Upper lobe of right lung (tissue), 1 donor: ENCODE measurements around the gene DMKN. TPM values are rescaled to one million over a fixed set of nuclear protein-coding genes. Genes with fewer than 3 reads are reported as not detected.
A peak's percentile ranks its signal among the peaks of the same experiment; 100 is the strongest.

Experiments used
- ATAC-seq: fragments of 200-7000 bp; cut with Tn5 transposase; one replicate; pipeline ENCODE4 v1.9.1; 2020; ENCODE audit warnings: mild to moderate bottlenecking, moderate library complexity
- DNase-seq: peaks from one replicate; pipeline ENCODE4 v3.0.0-alpha.2; 2020
- H3K27ac ChIP-seq: fragments of 200-600 bp; one replicate; pipeline ENCODE4 v1.8.0; 2022
- H3K27me3 ChIP-seq: fragments of 200-600 bp; one replicate; pipeline ENCODE4 v1.8.0; 2022; ENCODE audit warnings: mild to moderate bottlenecking
- H3K36me3 ChIP-seq: fragments of 200-600 bp; one replicate; pipeline ENCODE4 v1.8.0; 2022
- H3K4me1 ChIP-seq: fragments of 200-600 bp; one replicate; pipeline ENCODE4 v1.8.0; 2022
- H3K4me3 ChIP-seq: fragments of 200-600 bp; one replicate; pipeline ENCODE4 v1.8.0; 2022; ENCODE audit warnings: mild to moderate bottlenecking
- H3K9me3 ChIP-seq: fragments of 200-600 bp; one replicate; pipeline ENCODE4 v1.8.0; 2022
- CTCF ChIP-seq: fragments of 200-600 bp; IDR thresholded peaks from one replicate; pipeline ENCODE4 v1.8.0; 2022; ENCODE audit warnings: antibody characterized with exemption
- intact Hi-C: fragments of 100-400 bp; cut with DNase I; formaldehyde crosslinking; loops from one replicate; pipeline ENCODE4 v1.11.0; 2022
- total RNA-seq: library from RNA; stranded (reverse); fragmentation: NEBNext Ultra II Directional; extraction: Animal tissue kit (Norgen Biotek cat#: 25700); gene quantifications from one replicate; pipeline ENCODE4 v1.2.1, GENCODE V29; 2021
- donor health status: DM: no; HTN: yes; CAD: no; lungs with severe emphysema.

Gene DMKN
- total RNA-seq, 1 donor from 2014 or later, result 79.8 TPM

GRCh38 chr19:35497406-35497805 is 16.0 kb downstream of the DMKN start:
- H3K4me1 ChIP-seq, result peaks cover 3% of the 10 kb centered on the region
- DNase-seq (no peak), ATAC-seq (no peak)
- no peaks in the 10 kb centered on the region for H3K27me3 ChIP-seq
- no peak overlapping the region for H3K4me3 ChIP-seq
- no peak overlapping the region for H3K27ac ChIP-seq
- no peak for TF ChIP-seq CTCF
- no peaks in the 10 kb centered on the region for H3K9me3 ChIP-seq
- H3K36me3 ChIP-seq, result no peaks in the 10 kb centered on the region
- intact Hi-C loops, result loop anchor here (10.0 kb wide), 1 partner anchor 143 kb away; the partner anchor contains the start of gene FFAR3

DNA sequence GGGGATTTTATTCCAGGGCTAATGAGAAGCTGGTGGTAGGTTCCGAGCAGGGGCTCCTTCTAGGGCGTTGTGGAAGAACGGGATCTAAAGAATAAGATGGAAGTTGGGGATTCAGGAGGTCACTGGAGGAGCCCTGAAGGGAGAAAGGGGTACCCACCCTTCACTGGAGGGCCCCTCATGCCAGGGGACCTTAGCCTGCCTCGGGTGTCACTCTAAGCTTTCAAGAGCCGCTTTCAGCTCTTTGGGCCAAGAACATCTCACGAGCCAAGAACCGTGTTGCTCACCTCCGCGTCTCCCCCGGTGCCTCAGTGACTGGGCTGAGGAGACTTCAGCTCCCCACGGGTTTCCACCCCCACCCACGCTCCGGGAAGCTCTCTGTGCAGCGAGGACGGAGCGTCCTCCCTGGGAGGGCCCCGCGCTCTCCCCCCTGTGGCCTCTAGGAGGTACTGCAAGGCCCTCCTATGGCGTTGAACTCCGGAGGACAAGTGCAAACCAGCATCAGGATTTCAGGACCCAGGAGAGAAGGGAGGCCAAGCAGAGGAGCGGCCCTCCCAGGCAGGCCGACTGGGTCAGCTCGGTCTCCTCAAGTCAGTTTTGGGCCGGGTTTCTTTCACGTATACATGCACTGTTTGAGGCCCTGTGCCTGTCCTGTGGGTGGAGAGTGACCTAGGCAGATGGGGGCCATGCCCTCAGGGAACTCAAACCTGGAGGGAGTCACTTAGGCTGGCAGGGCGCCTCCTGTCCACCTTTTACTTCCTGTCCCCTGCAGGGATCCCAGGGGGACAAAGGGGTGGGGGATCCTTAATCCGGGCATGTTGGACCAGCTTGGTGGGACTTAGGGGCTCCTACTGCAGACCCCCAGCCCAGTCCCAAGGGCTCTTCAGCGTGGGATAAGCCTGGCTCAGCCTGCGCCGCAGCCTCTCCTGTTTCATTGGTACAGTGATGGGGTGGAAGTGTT is 18.1 kb downstream of the DMKN start:
- TF ChIP-seq CTCF, result peak; percentile 98
- H3K27ac ChIP-seq, result no peak overlapping the region
- no peaks in the 10 kb centered on the region for H3K36me3 ChIP-seq
- peak; percentile 98 for ATAC-seq
- H3K4me3 ChIP-seq, result no peak overlapping the region
- intact Hi-C loops, result loop anchor here (10.0 kb wide), 1 partner anchor 141 kb away; the partner anchor contains the start of gene FFAR3
- peaks cover 8% of the 10 kb centered on the region for H3K27me3 ChIP-seq
- H3K9me3 ChIP-seq, result no peaks in the 10 kb centered on the region
- peaks cover 3% of the 10 kb centered on the region for H3K4me1 ChIP-seq
- DNase-seq, result peak; percentile 86

DNA sequence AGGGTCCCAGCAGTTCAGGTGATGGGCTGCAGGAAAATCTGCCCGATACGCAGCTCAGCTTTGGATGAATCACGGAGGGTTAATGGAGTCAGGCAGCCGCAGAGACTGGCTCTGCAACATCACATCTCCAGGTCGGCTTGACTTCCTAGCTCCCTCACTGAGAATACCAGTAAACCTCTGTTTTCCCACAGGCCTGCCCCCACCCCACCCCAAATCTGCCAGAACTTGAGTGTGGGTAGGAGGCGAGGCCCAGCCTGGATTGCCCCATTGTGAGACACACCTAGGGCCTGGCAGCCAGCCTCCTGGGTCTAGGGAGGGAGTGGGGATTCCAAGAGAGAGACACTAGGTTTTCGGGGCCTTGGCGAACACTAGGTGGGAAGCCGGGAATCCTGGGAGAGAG is 19.5 kb downstream of the DMKN start:
- intact Hi-C loops, result loop anchor here (10.0 kb wide), 1 partner anchor 139 kb away; the partner anchor contains the start of gene FFAR3
- TF ChIP-seq CTCF, result no peak
- no peak for DNase-seq
- Histone ChIP-seq H3K27me3 (peaks cover 8% of the 10 kb centered on the region), H3K4me1 (peaks cover 3% of the 10 kb centered on the region), H3K4me3 (no peak overlapping the region), H3K9me3 (no peaks in the 10 kb centered on the region), H3K27ac (no peak overlapping the region), H3K36me3 (no peaks in the 10 kb centered on the region)
- no peak for ATAC-seq

GRCh38 chr19:35491836-35492360 is 21.6 kb downstream of the DMKN start:
- TF ChIP-seq CTCF, result no peak
- Histone ChIP-seq H3K27me3 (peaks cover 8% of the 10 kb centered on the region), H3K4me1 (peaks cover 3% of the 10 kb centered on the region), H3K27ac (no peak overlapping the region), H3K4me3 (no peak overlapping the region), H3K36me3 (no peaks in the 10 kb centered on the region), H3K9me3 (no peaks in the 10 kb centered on the region)
- DNase-seq, result no peak
- no peak for ATAC-seq
- intact Hi-C loops, result loop anchor here (10.0 kb wide), 1 partner anchor 137 kb away; the partner anchor contains the start of gene FFAR3

- Histone ChIP-seq H3K27ac (no peak within 1 kb of the TSS), H3K4me1 (peaks cover 3% of the 10 kb centered on the region), H3K9me3 (no peaks in the 10 kb centered on the region), H3K27me3 (peaks cover 8% of the 10 kb centered on the region), H3K4me3 (no peak within 1 kb of the TSS), H3K36me3 (no peaks in the 10 kb centered on the region)
- TF ChIP-seq CTCF, result no peak
- ATAC-seq (no peak), DNase-seq (no peak)
- intact Hi-C loops, result loop anchor here (10.0 kb wide), 1 partner anchor 136 kb away; the partner anchor contains the start of gene FFAR3
Observed at GRCh38 chr19:35490364-35490763, 23.1 kb downstream of the DMKN start, which contains the start of gene KRTDAP. Gene KRTDAP (minus strand): TSS chr19:35490464. CDS start chr19:35490442, 22 bp downstream.
